ENCODE measurements around the gene ZNF621. TPM values are rescaled to one million over a fixed set of nuclear protein-coding genes. Genes with fewer than 3 reads are reported as not detected.

The ZNF621 gene
- total RNA-seq, 2 experiments from 2014 or later: 5.0 to 22.0 TPM

GRCh38 chr3:40516201-40516600 lies 8.6 kb upstream of the ZNF621 start:
- no peaks in the 10 kb centered on the region for H4K20me1 ChIP-seq (ENCODE audit: insufficient read depth, low read length)
- no peak for TF ChIP-seq EZH2phosphoT487 (IDR thresholded peaks at IDR 0.05; ENCODE audit: borderline replicate concordance, low read depth, low read length)
- TF ChIP-seq, protein P1, sequence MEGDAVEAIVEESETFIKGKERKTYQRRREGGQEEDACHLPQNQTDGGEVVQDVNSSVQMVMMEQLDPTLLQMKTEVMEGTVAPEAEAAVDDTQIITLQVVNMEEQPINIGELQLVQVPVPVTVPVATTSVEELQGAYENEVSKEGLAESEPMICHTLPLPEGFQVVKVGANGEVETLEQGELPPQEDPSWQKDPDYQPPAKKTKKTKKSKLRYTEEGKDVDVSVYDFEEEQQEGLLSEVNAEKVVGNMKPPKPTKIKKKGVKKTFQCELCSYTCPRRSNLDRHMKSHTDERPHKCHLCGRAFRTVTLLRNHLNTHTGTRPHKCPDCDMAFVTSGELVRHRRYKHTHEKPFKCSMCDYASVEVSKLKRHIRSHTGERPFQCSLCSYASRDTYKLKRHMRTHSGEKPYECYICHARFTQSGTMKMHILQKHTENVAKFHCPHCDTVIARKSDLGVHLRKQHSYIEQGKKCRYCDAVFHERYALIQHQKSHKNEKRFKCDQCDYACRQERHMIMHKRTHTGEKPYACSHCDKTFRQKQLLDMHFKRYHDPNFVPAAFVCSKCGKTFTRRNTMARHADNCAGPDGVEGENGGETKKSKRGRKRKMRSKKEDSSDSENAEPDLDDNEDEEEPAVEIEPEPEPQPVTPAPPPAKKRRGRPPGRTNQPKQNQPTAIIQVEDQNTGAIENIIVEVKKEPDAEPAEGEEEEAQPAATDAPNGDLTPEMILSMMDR (conservative IDR thresholded peaks at IDR 0.05; ENCODE audit: low read length): no peak
- no peak for DNase-seq (ENCODE audit: low spot score)
- ChIA-PET CTCF (ENCODE audit: unreplicated experiment) (no interaction called here), POLR2A (interaction anchor here (0.5 kb wide), 1 partner anchor 45 kb away, joined by 3 read pairs; no protein-coding TSS in a partner anchor)
- H3K4me2 ChIP-seq (ENCODE audit: low read length): no peak overlapping the region
- no peak overlapping the region for H3K27ac ChIP-seq (ENCODE audit: low read depth, low read length, poor library complexity, severe bottlenecking)
- no peaks in the 10 kb centered on the region for H3K79me2 ChIP-seq (ENCODE audit: insufficient read depth, low read depth, low read length)
- no peaks in the 10 kb centered on the region for H3K9me3 ChIP-seq (ENCODE audit: low read length)
- no peak overlapping the region for H3K4me3 ChIP-seq (ENCODE audit: low read depth, low read length, poor library complexity, severe bottlenecking)
- H3K36me3 ChIP-seq (ENCODE audit: insufficient read depth, low read length): no peaks in the 10 kb centered on the region
- no peak overlapping the region for H2AFZ ChIP-seq (ENCODE audit: low read length)
- intact Hi-C loops (cut with micrococcal nuclease; ENCODE audit: unreplicated experiment): no loop called here
- BruUV-seq (replicated peaks): no TSS peak
- H3K4me1 ChIP-seq (ENCODE audit: insufficient read depth, low read length, poor library complexity, severe bottlenecking): no peaks in the 10 kb centered on the region
- H3K9me2 ChIP-seq (ENCODE audit: insufficient read depth, low read length): no peaks in the 10 kb centered on the region

- Histone ChIP-seq H3K27ac (ENCODE audit: low read depth, low read length, poor library complexity, severe bottlenecking) (no peak overlapping the region), H3K4me2 (ENCODE audit: low read length) (no peak overlapping the region), H4K20me1 (ENCODE audit: insufficient read depth, low read length) (no peaks in the 10 kb centered on the region), H3K79me2 (ENCODE audit: insufficient read depth, low read depth, low read length) (no peaks in the 10 kb centered on the region), H3K9me3 (ENCODE audit: low read length) (no peaks in the 10 kb centered on the region), H3K9me2 (ENCODE audit: insufficient read depth, low read length) (no peaks in the 10 kb centered on the region), H3K4me3 (ENCODE audit: low read depth, low read length, poor library complexity, severe bottlenecking) (no peak overlapping the region), H3K36me3 (ENCODE audit: insufficient read depth, low read length) (no peaks in the 10 kb centered on the region), H3K4me1 (ENCODE audit: insufficient read depth, low read length, poor library complexity, severe bottlenecking) (no peaks in the 10 kb centered on the region), H2AFZ (ENCODE audit: low read length) (no peak overlapping the region)
- intact Hi-C loops (cut with micrococcal nuclease; ENCODE audit: unreplicated experiment): no loop called here
- ChIA-PET POLR2A (interaction anchor here (0.6 kb wide), 1 partner anchor 41 kb away, joined by 5 read pairs; no protein-coding TSS in a partner anchor), CTCF (ENCODE audit: unreplicated experiment) (no interaction called here)
- TF ChIP-seq EZH2phosphoT487 (IDR thresholded peaks at IDR 0.05; ENCODE audit: borderline replicate concordance, low read depth, low read length): no peak
- TF ChIP-seq, protein P1 (conservative IDR thresholded peaks at IDR 0.05; ENCODE audit: low read length): no peak
- no peak for DNase-seq (ENCODE audit: low spot score)
- BruUV-seq (replicated peaks): no TSS peak
Observed at GRCh38 chr3:40518067-40518466, 6.7 kb upstream of the ZNF621 start.

DNA sequence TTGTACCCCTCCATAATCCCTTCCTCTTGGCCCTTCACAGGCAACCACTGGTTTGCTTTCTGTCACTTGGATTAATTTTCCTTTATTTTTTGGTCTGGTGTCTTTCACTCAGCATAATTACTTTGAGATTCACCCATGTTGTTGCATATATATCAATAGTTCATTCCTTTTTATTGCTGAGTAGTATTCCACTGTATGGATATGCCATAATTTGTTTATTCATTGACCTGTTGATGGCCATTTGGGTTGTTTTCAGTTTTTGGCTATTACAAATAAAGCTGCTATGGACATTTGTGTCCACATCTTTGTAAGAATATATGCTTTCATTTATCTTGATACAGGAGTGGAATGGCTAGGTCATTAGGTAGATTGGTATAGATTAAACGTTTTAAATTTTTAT lies 5.9 kb upstream of the ZNF621 start:
- H3K79me2 ChIP-seq (ENCODE audit: insufficient read depth, low read depth, low read length): no peaks in the 10 kb centered on the region
- H3K9me2 ChIP-seq (ENCODE audit: insufficient read depth, low read length): no peaks in the 10 kb centered on the region
- no peak for DNase-seq (ENCODE audit: low spot score)
- H3K27ac ChIP-seq (ENCODE audit: low read depth, low read length, poor library complexity, severe bottlenecking): no peak overlapping the region
- ChIA-PET CTCF (ENCODE audit: unreplicated experiment) (no interaction called here), POLR2A (interaction anchor here (0.6 to 0.7 kb wide), 2 partner anchors 8 to 606 kb away, joined by 3 to 4 read pairs; no protein-coding TSS in a partner anchor)
- TF ChIP-seq, protein P1 (conservative IDR thresholded peaks at IDR 0.05; ENCODE audit: low read length): no peak
- no peak for TF ChIP-seq EZH2phosphoT487 (IDR thresholded peaks at IDR 0.05; ENCODE audit: borderline replicate concordance, low read depth, low read length)
- no peaks in the 10 kb centered on the region for H3K4me1 ChIP-seq (ENCODE audit: insufficient read depth, low read length, poor library complexity, severe bottlenecking)
- no peak overlapping the region for H2AFZ ChIP-seq (ENCODE audit: low read length)
- H3K9me3 ChIP-seq (ENCODE audit: low read length): no peaks in the 10 kb centered on the region
- H3K4me2 ChIP-seq (ENCODE audit: low read length): no peak overlapping the region
- H4K20me1 ChIP-seq (ENCODE audit: insufficient read depth, low read length): no peaks in the 10 kb centered on the region
- no peak overlapping the region for H3K4me3 ChIP-seq (ENCODE audit: low read depth, low read length, poor library complexity, severe bottlenecking)
- no peaks in the 10 kb centered on the region for H3K36me3 ChIP-seq (ENCODE audit: insufficient read depth, low read length)
- intact Hi-C loops (cut with micrococcal nuclease; ENCODE audit: unreplicated experiment): no loop called here
- no TSS peak for BruUV-seq (replicated peaks)
